Measurements from ENCODE around the gene WDR5B. TPM values are rescaled to one million over a fixed set of nuclear protein-coding genes. Genes with fewer than 3 reads are reported as not detected.

The WDR5B gene
- polyA plus RNA-seq, 1 donor from 2014 or later, result 6.9 TPM

DNA sequence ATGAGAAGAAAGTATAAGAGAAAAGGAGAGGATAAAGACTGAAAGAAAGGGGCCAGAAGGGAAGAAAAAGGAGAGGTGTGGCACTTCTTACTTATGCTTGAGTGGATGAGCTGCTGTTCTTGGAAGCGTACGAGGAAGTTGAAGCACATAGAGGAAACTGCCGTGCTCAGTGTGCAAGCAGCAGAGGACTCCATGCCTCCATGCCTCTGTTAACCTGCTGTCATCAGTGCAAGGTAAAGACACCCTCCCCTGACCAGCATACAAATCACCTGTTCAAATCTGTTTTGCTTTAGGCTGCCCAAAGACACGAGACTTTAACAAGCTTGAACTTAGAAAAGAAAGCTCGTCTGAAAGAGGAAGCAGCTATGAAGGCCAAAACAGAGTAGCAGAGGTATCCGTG is 6.4 kb downstream of the WDR5B start:
- TF ChIP-seq MXI1 (conservative IDR thresholded peaks at IDR 0.05; ENCODE audit: poor library complexity, severe bottlenecking) (no peak), SMC3 (conservative IDR thresholded peaks at IDR 0.05; ENCODE audit: poor library complexity) (no peak), EP300 (conservative IDR thresholded peaks at IDR 0.05; ENCODE audit: poor library complexity, severe bottlenecking) (no peak), RAD21 (conservative IDR thresholded peaks at IDR 0.05) (no peak), EZH2 (IDR thresholded peaks at IDR 0.05; ENCODE audit: borderline replicate concordance, insufficient read depth, low read length, poor library complexity, severe bottlenecking) (no peak), TAF1 (IDR thresholded peaks at IDR 0.05; ENCODE audit: low read depth) (no peak), POLR2AphosphoS5 (IDR thresholded peaks at IDR 0.05) (no peak)
- TF ChIP-seq, protein P1, sequence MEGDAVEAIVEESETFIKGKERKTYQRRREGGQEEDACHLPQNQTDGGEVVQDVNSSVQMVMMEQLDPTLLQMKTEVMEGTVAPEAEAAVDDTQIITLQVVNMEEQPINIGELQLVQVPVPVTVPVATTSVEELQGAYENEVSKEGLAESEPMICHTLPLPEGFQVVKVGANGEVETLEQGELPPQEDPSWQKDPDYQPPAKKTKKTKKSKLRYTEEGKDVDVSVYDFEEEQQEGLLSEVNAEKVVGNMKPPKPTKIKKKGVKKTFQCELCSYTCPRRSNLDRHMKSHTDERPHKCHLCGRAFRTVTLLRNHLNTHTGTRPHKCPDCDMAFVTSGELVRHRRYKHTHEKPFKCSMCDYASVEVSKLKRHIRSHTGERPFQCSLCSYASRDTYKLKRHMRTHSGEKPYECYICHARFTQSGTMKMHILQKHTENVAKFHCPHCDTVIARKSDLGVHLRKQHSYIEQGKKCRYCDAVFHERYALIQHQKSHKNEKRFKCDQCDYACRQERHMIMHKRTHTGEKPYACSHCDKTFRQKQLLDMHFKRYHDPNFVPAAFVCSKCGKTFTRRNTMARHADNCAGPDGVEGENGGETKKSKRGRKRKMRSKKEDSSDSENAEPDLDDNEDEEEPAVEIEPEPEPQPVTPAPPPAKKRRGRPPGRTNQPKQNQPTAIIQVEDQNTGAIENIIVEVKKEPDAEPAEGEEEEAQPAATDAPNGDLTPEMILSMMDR (IDR thresholded peaks at IDR 0.05; ENCODE audit: poor library complexity, severe bottlenecking), result no peak
- TF ChIP-seq, protein P2, sequence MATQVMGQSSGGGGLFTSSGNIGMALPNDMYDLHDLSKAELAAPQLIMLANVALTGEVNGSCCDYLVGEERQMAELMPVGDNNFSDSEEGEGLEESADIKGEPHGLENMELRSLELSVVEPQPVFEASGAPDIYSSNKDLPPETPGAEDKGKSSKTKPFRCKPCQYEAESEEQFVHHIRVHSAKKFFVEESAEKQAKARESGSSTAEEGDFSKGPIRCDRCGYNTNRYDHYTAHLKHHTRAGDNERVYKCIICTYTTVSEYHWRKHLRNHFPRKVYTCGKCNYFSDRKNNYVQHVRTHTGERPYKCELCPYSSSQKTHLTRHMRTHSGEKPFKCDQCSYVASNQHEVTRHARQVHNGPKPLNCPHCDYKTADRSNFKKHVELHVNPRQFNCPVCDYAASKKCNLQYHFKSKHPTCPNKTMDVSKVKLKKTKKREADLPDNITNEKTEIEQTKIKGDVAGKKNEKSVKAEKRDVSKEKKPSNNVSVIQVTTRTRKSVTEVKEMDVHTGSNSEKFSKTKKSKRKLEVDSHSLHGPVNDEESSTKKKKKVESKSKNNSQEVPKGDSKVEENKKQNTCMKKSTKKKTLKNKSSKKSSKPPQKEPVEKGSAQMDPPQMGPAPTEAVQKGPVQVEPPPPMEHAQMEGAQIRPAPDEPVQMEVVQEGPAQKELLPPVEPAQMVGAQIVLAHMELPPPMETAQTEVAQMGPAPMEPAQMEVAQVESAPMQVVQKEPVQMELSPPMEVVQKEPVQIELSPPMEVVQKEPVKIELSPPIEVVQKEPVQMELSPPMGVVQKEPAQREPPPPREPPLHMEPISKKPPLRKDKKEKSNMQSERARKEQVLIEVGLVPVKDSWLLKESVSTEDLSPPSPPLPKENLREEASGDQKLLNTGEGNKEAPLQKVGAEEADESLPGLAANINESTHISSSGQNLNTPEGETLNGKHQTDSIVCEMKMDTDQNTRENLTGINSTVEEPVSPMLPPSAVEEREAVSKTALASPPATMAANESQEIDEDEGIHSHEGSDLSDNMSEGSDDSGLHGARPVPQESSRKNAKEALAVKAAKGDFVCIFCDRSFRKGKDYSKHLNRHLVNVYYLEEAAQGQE (IDR thresholded peaks at IDR 0.05; ENCODE audit: borderline replicate concordance), result no peak
- Histone ChIP-seq H3K4me2 (ENCODE audit: low read length) (no peak overlapping the region), H2AFZ (ENCODE audit: low read depth, low read length) (no peak overlapping the region), H3K36me3 (ENCODE audit: insufficient read depth, low read length) (no peaks in the 10 kb centered on the region), H3K4me3 (ENCODE audit: low read length) (no peak overlapping the region), H3K27me3 (ENCODE audit: insufficient read depth, low read depth, low read length) (no peaks in the 10 kb centered on the region), H3K9me3 (ENCODE audit: low read length) (no peaks in the 10 kb centered on the region), H3K27ac (ENCODE audit: low read length) (no peak overlapping the region), H3F3A (ENCODE audit: insufficient read depth, low read length, poor library complexity, severe bottlenecking) (no peaks in the 10 kb centered on the region), H3K9ac (ENCODE audit: low read length) (no peak overlapping the region), H3K9me2 (ENCODE audit: insufficient read depth, low read length) (no peaks in the 10 kb centered on the region), H3K79me2 (replicated peaks; ENCODE audit: insufficient read depth, low read length) (peaks cover 7% of the 10 kb centered on the region), H4K20me1 (ENCODE audit: insufficient read depth) (no peaks in the 10 kb centered on the region)

DNA sequence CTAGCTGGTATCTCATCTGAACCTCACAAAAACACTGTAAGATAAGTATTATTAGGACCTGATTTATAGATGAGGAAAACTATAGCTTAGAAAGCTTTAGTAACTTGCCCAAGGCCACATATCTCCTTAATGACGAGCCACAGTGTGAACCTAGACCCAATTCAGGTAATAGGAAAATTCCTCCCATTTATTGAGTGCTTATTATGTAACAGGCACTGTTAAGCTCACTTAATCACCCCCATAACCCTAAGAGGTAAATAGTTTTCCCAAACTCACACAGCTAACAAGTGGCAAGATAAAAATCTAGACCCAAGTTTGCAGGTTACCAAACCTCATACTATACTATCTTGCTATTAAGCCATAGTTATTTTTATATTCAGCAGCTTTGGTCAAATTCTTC is 7.9 kb downstream of the WDR5B start:
- Histone ChIP-seq H3K27ac (ENCODE audit: low read length) (no peak overlapping the region), H3K9me3 (ENCODE audit: low read length) (no peaks in the 10 kb centered on the region), H3K9ac (ENCODE audit: low read length) (no peak overlapping the region), H3K27me3 (ENCODE audit: insufficient read depth, low read depth, low read length) (no peaks in the 10 kb centered on the region), H2AFZ (ENCODE audit: low read depth, low read length) (no peak overlapping the region), H3K4me3 (ENCODE audit: low read length) (no peak overlapping the region), H3K9me2 (ENCODE audit: insufficient read depth, low read length) (no peaks in the 10 kb centered on the region), H3F3A (ENCODE audit: insufficient read depth, low read length, poor library complexity, severe bottlenecking) (no peaks in the 10 kb centered on the region), H3K4me2 (ENCODE audit: low read length) (no peak overlapping the region), H4K20me1 (ENCODE audit: insufficient read depth) (no peaks in the 10 kb centered on the region), H3K79me2 (replicated peaks; ENCODE audit: insufficient read depth, low read length) (no peaks in the 10 kb centered on the region), H3K36me3 (ENCODE audit: insufficient read depth, low read length) (no peaks in the 10 kb centered on the region)
- TF ChIP-seq POLR2AphosphoS5 (IDR thresholded peaks at IDR 0.05), result no peak
- no peak for TF ChIP-seq EP300 (conservative IDR thresholded peaks at IDR 0.05; ENCODE audit: poor library complexity, severe bottlenecking)
- TF ChIP-seq, protein P2 (IDR thresholded peaks at IDR 0.05; ENCODE audit: borderline replicate concordance), result no peak
- TF ChIP-seq, protein P1 (IDR thresholded peaks at IDR 0.05; ENCODE audit: poor library complexity, severe bottlenecking), result no peak
- TF ChIP-seq RAD21 (conservative IDR thresholded peaks at IDR 0.05), result no peak
- TF ChIP-seq MXI1 (conservative IDR thresholded peaks at IDR 0.05; ENCODE audit: poor library complexity, severe bottlenecking), result no peak
- no peak for TF ChIP-seq SMC3 (conservative IDR thresholded peaks at IDR 0.05; ENCODE audit: poor library complexity)
- no peak for TF ChIP-seq TAF1 (IDR thresholded peaks at IDR 0.05; ENCODE audit: low read depth)
- TF ChIP-seq EZH2 (IDR thresholded peaks at IDR 0.05; ENCODE audit: borderline replicate concordance, insufficient read depth, low read length, poor library complexity, severe bottlenecking), result no peak

All from neural cell (in vitro differentiated cells).